ACC112 (cell line): ENCODE results near the gene TRAF3IP1.
"Not testable (repeated sequence)": the region's sequence is repeated elsewhere in the genome, so short reads cannot be mapped to it uniquely, and the experiment has no call there.

Experiments used
- H2AFZ ChIP-seq: fragments of 200-600 bp; sonication (generic); one replicate; pipeline ENCODE4 v1.6.0; 2017; ENCODE audit warnings: antibody characterized with exemption, low read length; ENCODE audit not compliant: unreplicated experiment
- H3K27ac ChIP-seq: fragments of 200-600 bp; sonication (generic); 2 replicates; pipeline ENCODE4 v1.5.1; 2014; ENCODE audit warnings: low read depth, mild to moderate bottlenecking, antibody characterized with exemption, low read length, moderate library complexity
- H3K27me3 ChIP-seq: fragments of 200-600 bp; sonication (generic); 2 replicates; pipeline ENCODE4 v1.6.1; 2014; ENCODE audit warnings: mild to moderate bottlenecking, antibody characterized with exemption, low read length, moderate library complexity, mixed read lengths; ENCODE audit not compliant: insufficient read depth
- H3K36me3 ChIP-seq: fragments of 200-600 bp; sonication (generic); 2 replicates; pipeline ENCODE4 v1.6.1; 2016; ENCODE audit warnings: mild to moderate bottlenecking, antibody characterized with exemption, low read length, moderate library complexity, mixed read lengths; ENCODE audit not compliant: insufficient read depth
- H3K4me1 ChIP-seq: fragments of 200-600 bp; sonication (generic); one replicate; pipeline ENCODE4 v1.6.1; 2016; ENCODE audit warnings: low read length, mixed read lengths; ENCODE audit not compliant: insufficient read depth, unreplicated experiment, control insufficient read depth
- H3K4me3 ChIP-seq: fragments of 200-600 bp; sonication (generic); 2 replicates; pipeline ENCODE4 v1.5.1; 2014; ENCODE audit warnings: mild to moderate bottlenecking, low read depth, low read length
- H3K79me2 ChIP-seq: fragments of 200-600 bp; sonication (generic); one replicate; pipeline ENCODE4 v1.6.0; 2016; ENCODE audit warnings: low read length; ENCODE audit not compliant: control insufficient read depth, unreplicated experiment, insufficient read depth

Gene TRAF3IP1

GRCh38 chr2:238370094-238370822, 49.9 kb downstream of the TRAF3IP1 start:
- no peak overlapping the region for H3K4me3 ChIP-seq

DNA sequence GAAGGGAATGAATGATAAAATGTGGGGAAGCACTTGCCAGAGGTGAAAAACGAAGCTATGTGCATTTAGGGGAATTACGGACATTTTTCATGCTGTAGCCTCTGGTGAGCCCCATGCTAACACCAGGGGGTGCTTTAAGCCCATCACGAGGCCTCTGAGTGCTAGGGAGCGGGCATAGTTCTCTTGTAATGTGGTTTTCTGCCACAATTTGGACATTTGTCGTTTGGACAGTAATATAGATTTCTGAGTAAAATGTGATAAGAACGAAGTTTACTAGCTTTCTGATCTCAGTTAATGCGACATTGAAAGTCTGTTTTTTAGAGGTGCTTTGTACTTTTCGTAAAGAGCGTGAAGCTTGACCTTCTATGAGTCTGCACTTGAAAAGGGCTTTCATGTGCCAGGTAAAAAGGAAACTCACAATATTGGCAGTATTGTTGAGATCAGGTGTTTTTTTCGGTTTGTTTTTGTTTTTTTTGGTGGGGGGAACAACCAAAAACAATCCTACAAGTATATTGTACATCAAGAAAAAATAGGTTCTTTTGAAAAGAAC, 50.6 kb downstream of the TRAF3IP1 start:
- Histone ChIP-seq H3K4me1 (peaks cover 10% of the 10 kb centered on the region), H3K79me2 (no peaks in the 10 kb centered on the region), H3K36me3 (no peaks in the 10 kb centered on the region), H3K27ac (no peak overlapping the region), H2AFZ (peak overlapping the region; percentile 5), H3K4me3 (no peak overlapping the region), H3K27me3 (no peaks in the 10 kb centered on the region)

More at GRCh38 chr2:238370094-238370822, 49.9 kb downstream of the TRAF3IP1 start:
- peaks cover 10% of the 10 kb centered on the region for H3K4me1 ChIP-seq
- H3K36me3 ChIP-seq, result no peaks in the 10 kb centered on the region
- no peak overlapping the region for H2AFZ ChIP-seq
- no peak overlapping the region for H3K27ac ChIP-seq
- no peaks in the 10 kb centered on the region for H3K79me2 ChIP-seq
- no peaks in the 10 kb centered on the region for H3K27me3 ChIP-seq

DNA sequence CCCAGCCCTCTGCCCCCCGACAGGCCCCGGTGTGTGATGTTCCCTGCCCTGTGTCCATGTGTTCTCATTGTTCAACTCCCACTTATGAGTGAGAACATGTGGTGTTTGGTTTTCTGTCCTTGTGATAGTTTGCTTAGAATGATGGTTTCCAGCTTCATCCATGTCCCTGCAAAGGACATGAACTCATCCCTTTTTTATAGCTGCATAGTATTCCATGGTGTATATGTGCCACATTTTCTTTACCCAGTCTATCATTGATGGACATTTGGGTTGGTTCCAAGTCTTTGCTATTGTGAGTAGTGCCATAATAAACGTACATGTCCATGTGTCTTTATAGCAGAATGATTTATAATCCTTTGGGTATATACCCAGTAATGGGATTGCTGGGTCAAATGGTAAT, 52.0 kb downstream of the TRAF3IP1 start:
- not testable (repeated sequence) for H3K27ac ChIP-seq, H2AFZ ChIP-seq, H3K27me3 ChIP-seq, H3K79me2 ChIP-seq, H3K4me1 ChIP-seq, H3K4me3 ChIP-seq, H3K36me3 ChIP-seq

GRCh38 chr2:238376884-238377391, 56.6 kb downstream of the TRAF3IP1 start:
- H3K4me3 ChIP-seq, result no peak overlapping the region
- H3K36me3 ChIP-seq, result peaks cover 6% of the 10 kb centered on the region; the same call in 1 of the 2 replicates
- no peaks in the 10 kb centered on the region for H3K79me2 ChIP-seq
- H3K4me1 ChIP-seq, result peaks cover 25% of the 10 kb centered on the region
- H3K27me3 ChIP-seq, result no peaks in the 10 kb centered on the region
- no peak overlapping the region for H3K27ac ChIP-seq
- no peak overlapping the region for H2AFZ ChIP-seq

- Histone ChIP-seq H3K36me3 (peaks cover 6% of the 10 kb centered on the region), H2AFZ (no peak overlapping the region), H3K27ac (peak overlapping the region; percentile 69; the same call in 1 of the 2 replicates), H3K79me2 (no peaks in the 10 kb centered on the region), H3K27me3 (no peaks in the 10 kb centered on the region), H3K4me1 (peaks cover 25% of the 10 kb centered on the region), H3K4me3 (no peak overlapping the region)
Observed at GRCh38 chr2:238378230-238379095, 58.1 kb downstream of the TRAF3IP1 start.

- H3K27me3 ChIP-seq, result no peaks in the 10 kb centered on the region
- no peaks in the 10 kb centered on the region for H3K79me2 ChIP-seq
- H3K36me3 ChIP-seq, result peaks cover 6% of the 10 kb centered on the region
- H3K4me3 ChIP-seq, result no peak overlapping the region
- peaks cover 25% of the 10 kb centered on the region for H3K4me1 ChIP-seq
- peak overlapping the region; percentile 69 for H3K27ac ChIP-seq
- no peak overlapping the region for H2AFZ ChIP-seq
Observed at GRCh38 chr2:238379096-238379810, 58.9 kb downstream of the TRAF3IP1 start.

DNA sequence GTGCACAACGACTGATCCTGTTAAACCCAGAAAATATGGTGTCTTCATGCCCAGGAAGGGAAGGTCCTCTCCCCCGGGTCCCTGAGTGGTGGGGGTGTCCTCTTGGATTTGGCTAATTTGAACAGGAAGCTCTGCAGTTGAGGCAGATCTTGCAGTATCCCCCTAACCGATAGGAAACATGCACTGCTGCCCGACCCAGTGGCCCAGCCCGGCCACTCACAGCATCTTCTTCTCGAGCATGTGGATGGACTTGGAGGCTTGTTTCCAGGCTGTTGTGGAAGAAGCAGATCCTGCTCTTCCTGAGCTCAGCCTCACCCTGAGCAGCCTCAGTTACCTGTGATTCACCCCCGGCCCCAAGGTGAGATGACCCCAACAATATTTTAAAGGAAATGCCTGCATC, 60.0 kb downstream of the TRAF3IP1 start:
- Histone ChIP-seq H3K4me1 (peaks cover 25% of the 10 kb centered on the region), H3K36me3 (peaks cover 6% of the 10 kb centered on the region), H3K27ac (peak overlapping the region; percentile 69), H3K4me3 (no peak overlapping the region), H3K27me3 (no peaks in the 10 kb centered on the region), H3K79me2 (no peaks in the 10 kb centered on the region), H2AFZ (no peak overlapping the region)

DNA sequence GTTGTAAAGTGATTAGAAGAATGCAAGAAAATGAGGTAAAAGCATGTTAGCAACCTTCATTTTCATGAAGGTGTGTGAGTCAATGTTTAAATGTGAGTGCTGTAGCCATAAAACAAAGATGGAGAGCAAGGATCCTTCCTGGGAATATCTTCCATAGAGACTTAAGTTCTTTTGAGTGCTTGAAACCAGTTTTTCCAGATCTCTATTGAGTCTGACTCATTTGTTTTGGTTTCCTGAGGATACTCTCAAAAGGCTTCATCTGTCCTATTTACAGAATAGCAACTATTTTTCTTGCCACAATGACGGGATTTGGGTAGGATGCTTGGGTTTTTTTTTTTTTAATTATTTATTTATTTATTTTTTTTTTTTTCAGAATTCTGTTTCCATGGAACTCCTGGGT, 60.5 kb downstream of the TRAF3IP1 start:
- peak overlapping the region; percentile 69 for H3K27ac ChIP-seq
- H3K4me1 ChIP-seq, result peaks cover 25% of the 10 kb centered on the region
- H3K79me2 ChIP-seq, result no peaks in the 10 kb centered on the region
- no peak overlapping the region for H2AFZ ChIP-seq
- no peak overlapping the region for H3K4me3 ChIP-seq
- H3K27me3 ChIP-seq, result no peaks in the 10 kb centered on the region
- peaks cover 6% of the 10 kb centered on the region for H3K36me3 ChIP-seq

- Histone ChIP-seq H3K27ac (peak overlapping the region; percentile 33; the same call in 1 of the 2 replicates), H3K4me1 (peaks cover 25% of the 10 kb centered on the region), H2AFZ (no peak overlapping the region), H3K36me3 (peaks cover 6% of the 10 kb centered on the region), H3K79me2 (no peaks in the 10 kb centered on the region), H3K4me3 (no peak overlapping the region), H3K27me3 (no peaks in the 10 kb centered on the region)
Observed at GRCh38 chr2:238381341-238382115, 61.2 kb downstream of the TRAF3IP1 start.
